Measurements from ENCODE around the gene HNRNPA3. TPM values are rescaled to one million over a fixed set of nuclear protein-coding genes. Genes with fewer than 3 reads are reported as not detected.

Gene HNRNPA3
- total and polyA plus RNA-seq, 2 of the 13 experiments (the other 11 are each of a cell fraction or from before 2014, with no cell fraction given): 73.3 to 97.7 TPM

- no peak for TF ChIP-seq BCLAF1 (IDR thresholded peaks at IDR 0.05)
- no peak; the same call in 1 of the 2 replicates for TF ChIP-seq PHF21A (CRISPR knock-in tag; IDR thresholded peaks at IDR 0.05)
- no peak for TF ChIP-seq PRMT3 (CRISPR knock-in tag; IDR thresholded peaks at IDR 0.05; ENCODE audit: borderline replicate concordance, low read depth)
- no peak for TF ChIP-seq THRA (CRISPR knock-in tag; IDR thresholded peaks at IDR 0.05; ENCODE audit: borderline replicate concordance)
- TF ChIP-seq TARDBP (CRISPR knock-in tag; IDR thresholded peaks at IDR 0.05): no peak; the same call in 1 of the 2 replicates
- TF ChIP-seq RBAK (CRISPR knock-in tag; IDR thresholded peaks at IDR 0.05): no peak
- no peak for TF ChIP-seq PAF1 (CRISPR knock-in tag; IDR thresholded peaks at IDR 0.05)
- TF ChIP-seq SPEN (CRISPR knock-in tag; IDR thresholded peaks at IDR 0.05; ENCODE audit: low read depth): no peak
- no peak for TF ChIP-seq SNRNP70 (IDR thresholded peaks at IDR 0.05; ENCODE audit: low read depth, low read length)
- TF ChIP-seq ZNF34 (CRISPR knock-in tag; IDR thresholded peaks at IDR 0.05; ENCODE audit: borderline replicate concordance): no peak
- TF ChIP-seq MTA1 (CRISPR knock-in tag; IDR thresholded peaks at IDR 0.05; ENCODE audit: borderline replicate concordance): no peak
- no peak for TF ChIP-seq ZNF619 (CRISPR knock-in tag; IDR thresholded peaks at IDR 0.05)
- peak; percentile 32; the same call in 1 of the 2 replicates for TF ChIP-seq ARNT2 (CRISPR knock-in tag; IDR thresholded peaks at IDR 0.05; ENCODE audit: low read depth)
- TF ChIP-seq PTBP1 (IDR thresholded peaks at IDR 0.05; ENCODE audit: low read depth, low read length, poor library complexity, severe bottlenecking): no peak
- no peak for TF ChIP-seq ZNF160 (CRISPR knock-in tag; IDR thresholded peaks at IDR 0.05)
- no peak for TF ChIP-seq ZHX2 (IDR thresholded peaks at IDR 0.05; ENCODE audit: low read depth)
- no peak for TF ChIP-seq ZHX2 (CRISPR knock-in tag; IDR thresholded peaks at IDR 0.05; ENCODE audit: borderline replicate concordance)
These were observed 53.5 kb downstream of the HNRNPA3 start (continued) for GRCh38 chr2:177265824-177266817.

All from HepG2 (cell line).